IMR-90 (cell line): Measurements from ENCODE around the gene CDH12. TPM values are rescaled to one million over a fixed set of nuclear protein-coding genes. Genes with fewer than 3 reads are reported as not detected.

Experiments
- ATAC-seq: fragments of 200-7000 bp; cut with Tn5 transposase; 2 replicates; pipeline ENCODE4 v1.9.1; 2020; ENCODE audit warnings: low read depth, mild to moderate bottlenecking, moderate library complexity
- BruUV-seq: library from RNA; stranded (reverse); fragments of 400-500 nt; replicated peaks from 2 replicates; lab custom pipeline; 2021; lab: Mats Ljungman, UMichigan
- CTCF ChIA-PET: fragments of 300-600 bp; formaldehyde crosslinking; extraction: SDS; loops from one replicate; lab custom pipeline; 2021; ENCODE audit warnings: antibody characterized with exemption; lab: Yijun Ruan, JAX
- POLR2A ChIA-PET: fragments of 300-600 bp; sonication (Branson Sonifier 250); formaldehyde crosslinking; loops from one replicate; lab custom pipeline; 2022; ENCODE audit warnings: antibody characterized with exemption; ENCODE audit not compliant: unreplicated experiment; lab: Charles Lee
- DNase-seq: peaks from one replicate; pipeline ENCODE4 v3.0.0; 2013
- H2AFZ ChIP-seq: replicated peaks from 2 replicates; pipeline ENCODE3; 2013; ENCODE audit warnings: low read length, mild to moderate bottlenecking; ENCODE audit not compliant: poor library complexity
- H2AK5ac ChIP-seq: 2 replicates; pipeline ENCODE4 v1.6.1; 2013; ENCODE audit warnings: low read depth, low read length, inconsistent platforms
- H2AK9ac ChIP-seq: replicated peaks from 2 replicates; pipeline ENCODE3; 2013; ENCODE audit warnings: mild to moderate bottlenecking, low read depth, low read length, moderate library complexity; ENCODE audit not compliant: poor library complexity
- H2BK120ac ChIP-seq: 2 replicates; pipeline ENCODE4 v1.6.1; 2013; ENCODE audit warnings: low read depth, low read length, inconsistent platforms
- H2BK15ac ChIP-seq: 3 replicates; pipeline ENCODE4 v1.6.1; 2013; ENCODE audit warnings: low read depth, low read length, inconsistent platforms
- H2BK20ac ChIP-seq: 2 replicates; pipeline ENCODE4 v1.6.1; 2013; ENCODE audit warnings: low read depth, mild to moderate bottlenecking, inconsistent platforms, low read length, moderate library complexity
- H2BK5ac ChIP-seq: 2 replicates; pipeline ENCODE4 v1.6.1; 2013; ENCODE audit warnings: mild to moderate bottlenecking, low read depth, low read length, inconsistent platforms; ENCODE audit not compliant: poor library complexity, severe bottlenecking
- H3K14ac ChIP-seq: replicated peaks from 2 replicates; pipeline ENCODE4 v1.6.1; 2013; ENCODE audit warnings: low read depth, low read length, inconsistent platforms
- H3K18ac ChIP-seq: 2 replicates; pipeline ENCODE4 v1.6.1; 2013; ENCODE audit warnings: low read depth, low read length, control low read depth
- H3K23ac ChIP-seq: 2 replicates; pipeline ENCODE4 v1.6.1; 2013; ENCODE audit warnings: low read depth, low read length, inconsistent platforms
- H3K27ac ChIP-seq: 2 replicates; pipeline ENCODE4 v1.5.1; 2013; ENCODE audit warnings: mild to moderate bottlenecking, control low read depth, low read length; ENCODE audit not compliant: insufficient read depth
- H3K27me3 ChIP-seq: 2 replicates; pipeline ENCODE4 v1.6.1; 2013; ENCODE audit warnings: low read length; ENCODE audit not compliant: control insufficient read depth, insufficient read depth
- H3K36me3 ChIP-seq: 2 replicates; pipeline ENCODE4 v1.6.1; 2013; ENCODE audit warnings: low read length, mixed read lengths; ENCODE audit not compliant: control insufficient read depth, insufficient read depth
- H3K4ac ChIP-seq: 2 replicates; pipeline ENCODE4 v1.6.1; 2013; ENCODE audit warnings: low read depth, low read length, inconsistent platforms
- H3K4me1 ChIP-seq: 2 replicates; pipeline ENCODE4 v1.6.1; 2013; ENCODE audit warnings: low read length, mixed read lengths; ENCODE audit not compliant: control insufficient read depth, insufficient read depth
- H3K4me2 ChIP-seq: 2 replicates; pipeline ENCODE4 v1.6.1; 2013; ENCODE audit warnings: low read depth, mild to moderate bottlenecking, control low read depth, low read length, moderate library complexity
- H3K4me3 ChIP-seq: 2 replicates; pipeline ENCODE4 v1.5.1; 2013; ENCODE audit warnings: low read depth, mild to moderate bottlenecking, control low read depth, low read length, moderate library complexity; ENCODE audit not compliant: insufficient read depth
- H3K56ac ChIP-seq: 2 replicates; pipeline ENCODE4 v1.6.1; 2013; ENCODE audit warnings: low read length, inconsistent platforms; ENCODE audit not compliant: insufficient read depth; ENCODE audit errors: extremely low read depth
- H3K79me1 ChIP-seq, 2 experiments: 2 replicates each; pipeline ENCODE4 v1.6.1; 2013; ENCODE audit warnings: low read length in 2 of 2, inconsistent platforms in 1 of 2, low read depth in 1 of 2
- H3K9ac ChIP-seq: 2 replicates; pipeline ENCODE4 v1.6.1; 2013; ENCODE audit warnings: low read depth, low read length, control low read depth
- H3K9me1 ChIP-seq: 2 replicates; pipeline ENCODE4 v1.6.1; 2013; ENCODE audit warnings: low read length, inconsistent platforms; ENCODE audit not compliant: insufficient read depth
- H3K9me3 ChIP-seq: 2 replicates; pipeline ENCODE4 v1.6.1; 2013; ENCODE audit warnings: low read length; ENCODE audit not compliant: control insufficient read depth, insufficient read depth
- H4K20me1 ChIP-seq: 2 replicates; pipeline ENCODE4 v1.6.1; 2013; ENCODE audit warnings: low read length, inconsistent platforms; ENCODE audit not compliant: insufficient read depth
- H4K5ac ChIP-seq: 2 replicates; pipeline ENCODE4 v1.6.1; 2013; ENCODE audit warnings: mild to moderate bottlenecking, low read depth, low read length, control low read depth
- H4K8ac ChIP-seq, 2 experiments: 2 replicates each; pipeline ENCODE4 v1.6.1; 2013; ENCODE audit warnings: low read depth in 2 of 2, low read length in 2 of 2, control low read depth in 1 of 2, inconsistent platforms in 1 of 2
- H4K91ac ChIP-seq: 2 replicates; pipeline ENCODE4 v1.6.1; 2013; ENCODE audit warnings: low read depth, low read length, inconsistent platforms; ENCODE audit not compliant: insufficient read depth
- BHLHE40 ChIP-seq: fragments of 150-350 bp; IDR thresholded peaks from 2 replicates; pipeline ENCODE4 v1.6.1; 2016; ENCODE audit warnings: mild to moderate bottlenecking, low read depth, low read length
- CEBPB ChIP-seq: IDR thresholded peaks from 2 replicates; pipeline ENCODE4 v1.6.1; 2012; ENCODE audit warnings: low read depth, low read length, improper control_type of control experiment
- MAFK ChIP-seq: IDR thresholded peaks from 2 replicates; pipeline ENCODE4 v1.6.1; 2012; ENCODE audit warnings: low read depth, low read length, improper control_type of control experiment
- MAZ ChIP-seq: IDR thresholded peaks from 2 replicates; pipeline ENCODE4 v1.6.1; 2012; ENCODE audit warnings: low read depth, mild to moderate bottlenecking, low read length, improper control_type of control experiment, moderate library complexity, borderline replicate concordance
- MXI1 ChIP-seq: IDR thresholded peaks from 2 replicates; pipeline ENCODE4 v1.6.1; 2012; ENCODE audit warnings: low read depth, mild to moderate bottlenecking, low read length, moderate library complexity, borderline replicate concordance
- NFE2L2 ChIP-seq: fragments of 150-350 bp; IDR thresholded peaks from 2 replicates; pipeline ENCODE4 v1.6.1; 2016; ENCODE audit warnings: low read depth, mild to moderate bottlenecking, low read length
- RFX5 ChIP-seq: IDR thresholded peaks from 2 replicates; pipeline ENCODE4 v1.8.0; 2012; ENCODE audit warnings: low read depth, mild to moderate bottlenecking, low read length, moderate library complexity
- SMC3 ChIP-seq: fragments of 150-350 bp; IDR thresholded peaks from 2 replicates; pipeline ENCODE4 v1.6.1; 2016; ENCODE audit warnings: low read depth, mild to moderate bottlenecking, antibody characterized with exemption, low read length, moderate library complexity
- WGBS, 2 experiments: methylation state at CpG; one replicate each; pipeline versions ENCODE4 v1.1.5 to v1.1.7; 2013; ENCODE audit warnings: missing lambda C conversion rate in 2 of 2; ENCODE audit not compliant: insufficient read length in 1 of 2; ENCODE audit errors: extremely low coverage in 2 of 2; 5-methylcytosine and 5-hydroxymethylcytosine counted together
- dilution Hi-C: fragments of 300-500 bp; cut with HindIII; formaldehyde crosslinking; loops from one replicate; pipeline ENCODE4 v1.14.3; 2018; ENCODE audit warnings: low sequenced_read_pairs; ENCODE audit not compliant: unreplicated experiment
- in situ Hi-C: fragments of 300-500 bp; cut with MboI; formaldehyde crosslinking; loops from 3 replicates; pipeline ENCODE4 v1.14.3; 2019; ENCODE audit warnings: low sequenced_read_pairs, inconsistent platforms, mixed read lengths
- intact Hi-C: fragments of 100-400 bp; cut with micrococcal nuclease; formaldehyde crosslinking; loops from 2 replicates; pipeline ENCODE4 v1.10.0; 2022
- polyA plus RNA-seq, 3 experiments: library from polyadenylated mRNA; depleted of rRNA; stranded (reverse); fragments of >200 nt; gene quantifications; 2 replicates each; pipeline ENCODE4 v1.2.3, GENCODE V29; 2012; ENCODE audit warnings: low replicate concordance in 1 of 3
- total RNA-seq: library from RNA; depleted of rRNA; stranded (reverse); fragments of >200 nt; gene quantifications from 2 replicates; pipeline ENCODE4 v1.2.3, GENCODE V29; 2012
- TF ChIP-seq, protein P1 (sequence below): fragments of 150-350 bp; IDR thresholded peaks from 2 replicates; pipeline ENCODE4 v1.6.1; 2017; ENCODE audit warnings: mild to moderate bottlenecking, antibody characterized with exemption, low read length, low read depth
- TF ChIP-seq, protein P2 (sequence below): conservative IDR thresholded peaks from 2 replicates; pipeline ENCODE4 v1.5.1; 2012; ENCODE audit warnings: mild to moderate bottlenecking, low read depth, low read length, improper control_type of control experiment

Gene CDH12
- total and polyA plus RNA-seq, 2 of the 4 experiments (the other 2 are of a cell fraction): not detected

DNA sequence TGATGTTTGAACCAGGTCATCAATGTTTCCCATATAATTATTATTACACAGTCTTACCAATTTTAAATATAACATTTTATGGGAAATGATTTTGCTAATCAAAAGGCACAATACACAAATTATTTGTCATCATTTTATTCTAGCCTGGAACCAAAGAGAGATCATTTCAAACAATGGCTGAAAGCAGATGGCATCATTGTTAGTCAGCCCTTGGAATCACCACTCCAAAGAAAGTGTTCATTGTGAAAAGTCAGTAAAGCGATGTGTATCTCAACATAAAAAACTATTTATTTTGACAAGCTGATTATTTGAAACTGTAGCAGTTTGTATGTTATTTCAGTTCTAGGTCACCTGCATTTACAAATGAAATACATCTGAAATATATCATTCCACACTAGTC lies 1068.7 kb downstream of the CDH12 start:
- Histone ChIP-seq H3K4ac (no peak overlapping the region), H3K4me2 (no peak overlapping the region), H2BK20ac (no peak overlapping the region), H3K79me1 (no peaks in the 10 kb centered on the region), H2AFZ (no peak overlapping the region), H2AK9ac (no peak overlapping the region), H3K23ac (no peak overlapping the region), H3K9me3 (no peaks in the 10 kb centered on the region), H3K27me3 (no peaks in the 10 kb centered on the region), H3K18ac (no peak overlapping the region), H3K9me1 (no peaks in the 10 kb centered on the region), H2BK5ac (no peak overlapping the region), H4K91ac (no peak overlapping the region), H3K36me3 (no peaks in the 10 kb centered on the region), H2BK120ac (no peak overlapping the region), H4K20me1 (no peaks in the 10 kb centered on the region), H3K56ac (no peak overlapping the region), H3K4me1 (no peaks in the 10 kb centered on the region), H2BK15ac (no peak overlapping the region), H3K4me3 (no peak overlapping the region), H3K27ac (no peak overlapping the region), H3K14ac (no peak overlapping the region), H4K8ac (no peak overlapping the region), H2AK5ac (no peak overlapping the region), H4K5ac (no peak overlapping the region), H3K9ac (no peak overlapping the region)
- intact Hi-C loops: no loop called here
- in situ Hi-C loops: no loop called here
- dilution Hi-C loops: no loop called here
- no CpG with 5 or more reads among the region's 1 CpG for WGBS, 2 experiments
- no TSS peak for BruUV-seq
- TF ChIP-seq RFX5 (no peak), NFE2L2 (no peak), MAZ (no peak), MAFK (no peak), SMC3 (no peak), BHLHE40 (no peak), MXI1 (no peak), CEBPB (no peak)
- TF ChIP-seq, protein P1, sequence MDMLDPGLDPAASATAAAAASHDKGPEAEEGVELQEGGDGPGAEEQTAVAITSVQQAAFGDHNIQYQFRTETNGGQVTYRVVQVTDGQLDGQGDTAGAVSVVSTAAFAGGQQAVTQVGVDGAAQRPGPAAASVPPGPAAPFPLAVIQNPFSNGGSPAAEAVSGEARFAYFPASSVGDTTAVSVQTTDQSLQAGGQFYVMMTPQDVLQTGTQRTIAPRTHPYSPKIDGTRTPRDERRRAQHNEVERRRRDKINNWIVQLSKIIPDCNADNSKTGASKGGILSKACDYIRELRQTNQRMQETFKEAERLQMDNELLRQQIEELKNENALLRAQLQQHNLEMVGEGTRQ: no peak
- TF ChIP-seq, protein P2, sequence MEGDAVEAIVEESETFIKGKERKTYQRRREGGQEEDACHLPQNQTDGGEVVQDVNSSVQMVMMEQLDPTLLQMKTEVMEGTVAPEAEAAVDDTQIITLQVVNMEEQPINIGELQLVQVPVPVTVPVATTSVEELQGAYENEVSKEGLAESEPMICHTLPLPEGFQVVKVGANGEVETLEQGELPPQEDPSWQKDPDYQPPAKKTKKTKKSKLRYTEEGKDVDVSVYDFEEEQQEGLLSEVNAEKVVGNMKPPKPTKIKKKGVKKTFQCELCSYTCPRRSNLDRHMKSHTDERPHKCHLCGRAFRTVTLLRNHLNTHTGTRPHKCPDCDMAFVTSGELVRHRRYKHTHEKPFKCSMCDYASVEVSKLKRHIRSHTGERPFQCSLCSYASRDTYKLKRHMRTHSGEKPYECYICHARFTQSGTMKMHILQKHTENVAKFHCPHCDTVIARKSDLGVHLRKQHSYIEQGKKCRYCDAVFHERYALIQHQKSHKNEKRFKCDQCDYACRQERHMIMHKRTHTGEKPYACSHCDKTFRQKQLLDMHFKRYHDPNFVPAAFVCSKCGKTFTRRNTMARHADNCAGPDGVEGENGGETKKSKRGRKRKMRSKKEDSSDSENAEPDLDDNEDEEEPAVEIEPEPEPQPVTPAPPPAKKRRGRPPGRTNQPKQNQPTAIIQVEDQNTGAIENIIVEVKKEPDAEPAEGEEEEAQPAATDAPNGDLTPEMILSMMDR: no peak
- no peak for DNase-seq
- POLR2A ChIA-PET: no interaction called here
- ATAC-seq: no peak
- CTCF ChIA-PET: no interaction called here
